HEK293 (cell line): Measurements from ENCODE around the gene FAM81A.

Source experiments
- CTCF ChIA-PET: fragments of 350-600 bp; formaldehyde crosslinking; extraction: SDS; loops from one replicate; lab custom pipeline; 2021; ENCODE audit warnings: antibody characterized with exemption; lab: Yijun Ruan, JAX
- POLR2A ChIA-PET: fragments of 300-600 bp; formaldehyde crosslinking; extraction: SDS; loops from one replicate; lab custom pipeline; 2020; ENCODE audit warnings: antibody characterized with exemption, inconsistent platforms; lab: Yijun Ruan, JAX
- H3K27ac ChIP-seq: fragments of 200-500 bp; sonication (Bioruptor generic); 2 replicates; pipeline ENCODE4 v1.5.1; 2014; ENCODE audit warnings: low read depth, low read length, control low read depth, inconsistent platforms; ENCODE audit errors: extremely low read depth
- H3K36me3 ChIP-seq, 2 experiments: fragments of 200-500 bp in 1 of 2; sonication (Bioruptor generic) in 1 of 2; 1 replicate in 1 of 2; 2 replicates in 1 of 2; pipeline ENCODE4 v1.5.1; 2014 to 2017; ENCODE audit warnings: inconsistent platforms in 2 of 2, low read length in 2 of 2; ENCODE audit not compliant: control insufficient read depth in 2 of 2, insufficient read depth in 1 of 2
- H3K4me1 ChIP-seq: fragments of 200-500 bp; sonication (Bioruptor generic); 2 replicates; pipeline ENCODE4 v1.5.1; 2014; ENCODE audit warnings: mild to moderate bottlenecking, low read length, inconsistent platforms; ENCODE audit not compliant: control insufficient read depth, insufficient read depth
- H3K4me3 ChIP-seq: 2 replicates; pipeline ENCODE4 v1.5.1; 2011; ENCODE audit warnings: low read depth, mild to moderate bottlenecking, control low read depth, low read length, moderate library complexity
- H3K9me3 ChIP-seq: fragments of 200-500 bp; sonication (Bioruptor generic); 2 replicates; pipeline ENCODE4 v1.5.1; 2014; ENCODE audit warnings: low read depth, low read length, inconsistent platforms; ENCODE audit not compliant: control insufficient read depth, insufficient read depth
- HOXC10 ChIP-seq: sonication (generic); formaldehyde crosslinking; IDR thresholded peaks from 2 replicates; pipeline ENCODE4 v1.8.1; 2023; ENCODE audit warnings: mild to moderate bottlenecking, missing genetic modification reagents
- REST ChIP-seq: fragments of 450-650 bp; formaldehyde crosslinking; IDR thresholded peaks from 2 replicates; pipeline ENCODE4 v1.5.1; 2016; ENCODE audit warnings: missing biosample characterization, missing genetic modification characterization
- WT1 ChIP-seq: fragments of 450-650 bp; formaldehyde crosslinking; IDR thresholded peaks from 2 replicates; pipeline ENCODE4 v1.5.1; 2016; ENCODE audit warnings: missing biosample characterization, missing genetic modification characterization
- YY1 ChIP-seq: fragments of 450-650 bp; formaldehyde crosslinking; IDR thresholded peaks from 2 replicates; pipeline ENCODE4 v1.5.1; 2018; ENCODE audit warnings: missing biosample characterization, missing genetic modification characterization
- ZBTB11 ChIP-seq: fragments of 450-650 bp; formaldehyde crosslinking; conservative IDR thresholded peaks from 2 replicates; pipeline ENCODE4 v1.5.1; 2016; ENCODE audit warnings: low read depth, missing biosample characterization, missing genetic modification characterization
- ZBTB21 ChIP-seq: fragments of 450-650 bp; formaldehyde crosslinking; IDR thresholded peaks from 2 replicates; pipeline ENCODE4 v1.5.1; 2017; ENCODE audit warnings: missing biosample characterization, missing genetic modification characterization
- ZFP3 ChIP-seq: fragments of 450-650 bp; formaldehyde crosslinking; IDR thresholded peaks from 2 replicates; pipeline ENCODE4 v1.5.1; 2016; ENCODE audit warnings: low read depth, missing biosample characterization, missing genetic modification characterization
- ZFP69B ChIP-seq: fragments of 450-650 bp; formaldehyde crosslinking; IDR thresholded peaks from 2 replicates; pipeline ENCODE4 v1.5.1; 2016; ENCODE audit warnings: missing biosample characterization, missing genetic modification characterization
- ZNF133 ChIP-seq: fragments of 450-650 bp; formaldehyde crosslinking; IDR thresholded peaks from 2 replicates; pipeline ENCODE4 v1.5.1; 2016; ENCODE audit warnings: missing biosample characterization, missing genetic modification characterization
- ZNF16 ChIP-seq: fragments of 450-650 bp; formaldehyde crosslinking; IDR thresholded peaks from 2 replicates; pipeline ENCODE4 v1.5.1; 2016; ENCODE audit warnings: low read depth, missing biosample characterization, missing genetic modification characterization
- ZNF214 ChIP-seq: fragments of 450-650 bp; formaldehyde crosslinking; IDR thresholded peaks from 2 replicates; pipeline ENCODE4 v1.5.1; 2017; ENCODE audit warnings: missing biosample characterization, mild to moderate bottlenecking, missing genetic modification characterization, borderline replicate concordance
- ZNF404 ChIP-seq: fragments of 450-650 bp; formaldehyde crosslinking; IDR thresholded peaks from 2 replicates; pipeline ENCODE4 v1.5.1; 2017; ENCODE audit warnings: missing biosample characterization, missing genetic modification characterization
- ZNF529 ChIP-seq: fragments of 450-650 bp; formaldehyde crosslinking; IDR thresholded peaks from 2 replicates; pipeline ENCODE4 v1.5.1; 2017; ENCODE audit warnings: missing genetic modification characterization, missing biosample characterization; ENCODE audit not compliant: insufficient replicate concordance
- ZNF530 ChIP-seq: fragments of 450-650 bp; formaldehyde crosslinking; IDR thresholded peaks from 2 replicates; pipeline ENCODE4 v1.5.1; 2016; ENCODE audit warnings: low read depth, missing biosample characterization, missing genetic modification characterization
- ZNF830 ChIP-seq: fragments of 450-650 bp; IDR thresholded peaks from 2 replicates; pipeline ENCODE4 v1.5.0; 2018; ENCODE audit warnings: missing biosample characterization, missing genetic modification characterization, low read depth, mild to moderate bottlenecking, moderate library complexity
- ZSCAN5A ChIP-seq: fragments of 450-650 bp; formaldehyde crosslinking; IDR thresholded peaks from 2 replicates; pipeline ENCODE4 v1.5.1; 2016; ENCODE audit warnings: missing biosample characterization, missing genetic modification characterization

FAM81A gene

GRCh38 chr15:59419170-59419569, 18.8 kb upstream of the FAM81A start (continued):
- TF ChIP-seq ZBTB11 (tag by site-specific recombination) (no peak), ZSCAN5A (tag by site-specific recombination) (no peak)

- Histone ChIP-seq H3K4me3 (no peak overlapping the region), H3K4me1 (no peaks in the 10 kb centered on the region)
- POLR2A ChIA-PET = no interaction called here
- TF ChIP-seq ZFP3 (tag by site-specific recombination) (no peak), YY1 (tag by site-specific recombination) (no peak), ZNF133 (tag by site-specific recombination) (no peak), ZNF830 (tag by site-specific recombination) (no peak), HOXC10 (CRISPR knock-in tag) (no peak), WT1 (tag by site-specific recombination) (no peak), ZNF530 (tag by site-specific recombination) (no peak), ZNF404 (tag by site-specific recombination) (no peak), ZNF16 (tag by site-specific recombination) (no peak), ZNF214 (tag by site-specific recombination) (no peak), ZBTB21 (tag by site-specific recombination) (no peak), ZFP69B (no peak), ZSCAN5A (tag by site-specific recombination) (no peak)
- TF ChIP-seq, all 188 proteins: peak for 0
- H3K36me3 ChIP-seq = no peaks in the 10 kb centered on the region
- CTCF ChIA-PET = no interaction called here
- no peaks in the 10 kb centered on the region for H3K9me3 ChIP-seq
- H3K27ac ChIP-seq = no peak overlapping the region
These were observed 17.9 kb upstream of the FAM81A start for GRCh38 chr15:59420108-59420507.

DNA sequence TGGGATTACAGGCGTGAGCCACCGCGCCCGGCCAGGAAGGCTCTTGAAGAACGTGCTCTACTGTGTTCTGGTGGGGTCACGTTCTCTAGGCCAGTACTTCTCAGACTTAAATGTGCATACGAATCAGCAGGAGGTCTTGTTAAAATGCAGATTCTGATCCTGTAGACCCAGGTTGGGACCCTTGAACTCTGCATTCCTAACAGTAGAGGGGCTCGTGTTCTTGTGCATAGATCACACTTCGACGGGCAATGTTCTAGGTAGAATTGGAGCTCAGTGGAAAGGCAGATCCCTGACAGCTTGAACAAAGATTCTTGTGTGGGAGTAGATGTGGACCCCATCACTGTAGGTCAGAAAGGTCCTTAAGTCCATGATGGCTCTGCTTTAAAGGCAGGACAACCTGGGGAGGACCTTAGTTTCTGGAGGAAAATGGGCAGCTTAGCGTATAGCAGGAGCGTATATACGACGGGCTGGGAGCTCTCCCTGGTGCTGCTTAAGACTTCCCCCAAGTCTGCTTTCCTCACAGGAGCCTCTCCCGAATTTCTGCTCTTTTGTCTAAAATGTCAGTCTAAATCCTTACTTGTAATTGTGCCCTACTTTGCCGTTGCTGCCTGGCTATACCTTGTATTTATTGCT, 16.9 kb upstream of the FAM81A start:
- Histone ChIP-seq H3K27ac (no peak overlapping the region), H3K9me3 (no peaks in the 10 kb centered on the region), H3K4me1 (no peaks in the 10 kb centered on the region), H3K36me3 (no peaks in the 10 kb centered on the region), H3K4me3 (no peak overlapping the region)
- CTCF ChIA-PET = no interaction called here
- POLR2A ChIA-PET = no interaction called here
- no peak for TF ChIP-seq ZNF529 (tag by site-specific recombination)
- peak; percentile 60 for TF ChIP-seq REST (tag by site-specific recombination)
